ENCODE results near the gene CASZ1. TPM values are rescaled to one million over a fixed set of nuclear protein-coding genes. Genes with fewer than 3 reads are reported as not detected.

CASZ1 gene
- total and polyA plus RNA-seq, 2 donors (not counting 3 experiments of a cell fraction or from before 2014, with no cell fraction given), result 1.5 to 5.2 TPM

GRCh38 chr1:10696977-10697376 is 99.5 kb downstream of the CASZ1 start:
- ChIA-PET CTCF (no interaction called here), POLR2A (no interaction called here)
- no peak overlapping the region for H3K4me2 ChIP-seq (ENCODE audit: insufficient read depth, low read length)
- no peak for TF ChIP-seq EZH2 (IDR thresholded peaks at IDR 0.05; ENCODE audit: borderline replicate concordance, low read depth, low read length, severe bottlenecking)
- no peak for TF ChIP-seq MAX (IDR thresholded peaks at IDR 0.05; ENCODE audit: insufficient read depth, insufficient read length)
- TF ChIP-seq CTCF (IDR thresholded peaks at IDR 0.05; ENCODE audit: extremely low read depth in 1 of 2, insufficient read depth in 1 of 2, low read depth in 1 of 2, low read length in 2 of 2), result no peak
- no peak for TF ChIP-seq FOS (IDR thresholded peaks at IDR 0.05; ENCODE audit: borderline replicate concordance, insufficient read depth, low read length)
- no peak for TF ChIP-seq MYC (IDR thresholded peaks at IDR 0.05; ENCODE audit: low read depth, low read length)
- no peak for TF ChIP-seq POLR2AphosphoS5 (IDR thresholded peaks at IDR 0.05; ENCODE audit: insufficient read depth, low read depth, low read length)
- TF ChIP-seq JUN (IDR thresholded peaks at IDR 0.05; ENCODE audit: borderline replicate concordance, insufficient read depth, insufficient read length, low read depth), result no peak
- TF ChIP-seq GATA2 (IDR thresholded peaks at IDR 0.05; ENCODE audit: insufficient read depth, insufficient read length, low read depth, low read length), result no peak
- TF ChIP-seq POLR2A (IDR thresholded peaks at IDR 0.05; ENCODE audit: low read depth, low read length), result no peak
- no peak for DNase-seq (ENCODE audit: low read depth, low spot score)
- no peaks in the 10 kb centered on the region for H3K4me1 ChIP-seq (ENCODE audit: control insufficient read depth, extremely low read depth, insufficient read depth, low read length)
- H4K20me1 ChIP-seq (replicated peaks; ENCODE audit: control insufficient read depth, extremely low read depth, insufficient read depth, low read length), result no peaks in the 10 kb centered on the region
- no peak overlapping the region for H2AFZ ChIP-seq (ENCODE audit: low read depth, low read length)
- FAIRE-seq, result no peak
- H3K4me3 ChIP-seq (replicated peaks in 1 of 3; ENCODE audit: insufficient read depth in 1 of 3, low read depth in 1 of 3, low read length in 3 of 3), result no peak overlapping the region
- no peaks in the 10 kb centered on the region for H3K36me3 ChIP-seq (ENCODE audit: control insufficient read depth in 2 of 2, extremely low read depth in 1 of 2, insufficient read depth in 2 of 2, low read length in 2 of 2)
- no peaks in the 10 kb centered on the region for H3K9me1 ChIP-seq (replicated peaks; ENCODE audit: control insufficient read depth, extremely low read depth, insufficient read depth, low read length)
- dilution Hi-C loops (cut with MboI; ENCODE audit: extremely low pct_ligation_motif_present, low sequenced_read_pairs) (no loop called here), intact Hi-C loops (cut with micrococcal nuclease) (no loop called here)
- no peaks in the 10 kb centered on the region for H3K79me2 ChIP-seq (ENCODE audit: control insufficient read depth, insufficient read depth, low read length)
- H3K27me3 ChIP-seq (ENCODE audit: control insufficient read depth in 2 of 2, insufficient read depth in 2 of 2, low read length in 2 of 2), result peaks cover 2 to 3% of the 10 kb centered on the region in 2 experiments
- no peak overlapping the region for H3K27ac ChIP-seq (ENCODE audit: insufficient read depth, low read depth, low read length)
- no peak overlapping the region for H3K9ac ChIP-seq (replicated peaks; ENCODE audit: extremely low read depth, insufficient read depth, low read length)
- no peaks in the 10 kb centered on the region for H3K9me3 ChIP-seq (replicated peaks; ENCODE audit: control insufficient read depth, insufficient read depth, low read length)
- BruUV-seq (replicated peaks), result no TSS peak
